H9 (cell line): ENCODE measurements around the gene KRT81. TPM values are rescaled to one million over a fixed set of nuclear protein-coding genes. Genes with fewer than 3 reads are reported as not detected.

Experiments
- DNase-seq: peaks from one replicate; pipeline ENCODE4 v3.0.0-alpha.2; 2017
- H2AFZ ChIP-seq: one replicate; pipeline ENCODE4 v1.6.1; 2013; ENCODE audit warnings: mild to moderate bottlenecking, low read length, control low read depth, moderate library complexity
- H2AK5ac ChIP-seq: 2 replicates; pipeline ENCODE4 v1.6.1; 2013; ENCODE audit warnings: low read length, control low read depth, mixed read lengths; ENCODE audit not compliant: insufficient read length
- H2BK120ac ChIP-seq: one replicate; pipeline ENCODE4 v1.6.1; 2013; ENCODE audit warnings: low read depth, mild to moderate bottlenecking, low read length, control low read depth, inconsistent platforms; ENCODE audit not compliant: poor library complexity, severe bottlenecking
- H2BK12ac ChIP-seq: 2 replicates; pipeline ENCODE4 v1.6.1; 2013; ENCODE audit warnings: low read length, control low read depth, mixed read lengths, low read depth; ENCODE audit not compliant: insufficient read length
- H2BK15ac ChIP-seq: 2 replicates; pipeline ENCODE4 v1.6.1; 2013; ENCODE audit warnings: low read depth, low read length, control low read depth
- H2BK20ac ChIP-seq: one replicate; pipeline ENCODE4 v1.6.1; 2013; ENCODE audit warnings: low read depth, mild to moderate bottlenecking, low read length, control low read depth, inconsistent platforms; ENCODE audit not compliant: poor library complexity, severe bottlenecking
- H2BK5ac ChIP-seq: 2 replicates; pipeline ENCODE4 v1.6.1; 2013; ENCODE audit warnings: low read length, control low read depth, mixed read lengths; ENCODE audit not compliant: insufficient read length
- H3K14ac ChIP-seq: 2 replicates; pipeline ENCODE4 v1.6.1; 2013; ENCODE audit warnings: low read length, control low read depth; ENCODE audit not compliant: insufficient read depth
- H3K18ac ChIP-seq: 2 replicates; pipeline ENCODE4 v1.6.1; 2013; ENCODE audit warnings: low read depth, mild to moderate bottlenecking, mixed read lengths, low read length, control low read depth; ENCODE audit not compliant: insufficient read length
- H3K23ac ChIP-seq: 2 replicates; pipeline ENCODE4 v1.6.1; 2013; ENCODE audit warnings: low read length, control low read depth, mixed read lengths, low read depth; ENCODE audit not compliant: insufficient read length
- H3K23me2 ChIP-seq: 2 replicates; pipeline ENCODE4 v1.6.1; 2013; ENCODE audit warnings: low read depth, mild to moderate bottlenecking, mixed read lengths, low read length, control low read depth; ENCODE audit not compliant: insufficient read length, poor library complexity, severe bottlenecking
- H3K27ac ChIP-seq: 2 replicates; pipeline ENCODE4 v1.5.1; 2013; ENCODE audit warnings: low read length, control low read depth, mixed read lengths, low read depth; ENCODE audit not compliant: insufficient read length
- H3K27me3 ChIP-seq: 2 replicates; pipeline ENCODE4 v1.6.1; 2013; ENCODE audit warnings: low read length, control low read depth, inconsistent platforms; ENCODE audit not compliant: insufficient read depth
- H3K4ac ChIP-seq: 2 replicates; pipeline ENCODE4 v1.6.1; 2013; ENCODE audit warnings: low read depth, mild to moderate bottlenecking, control low read depth, inconsistent platforms, low read length, moderate library complexity
- H3K4me1 ChIP-seq: 2 replicates; pipeline ENCODE4 v1.6.1; 2013; ENCODE audit warnings: low read length, control low read depth, inconsistent platforms; ENCODE audit not compliant: insufficient read depth
- H3K4me2 ChIP-seq: 2 replicates; pipeline ENCODE4 v1.6.1; 2013; ENCODE audit warnings: low read length, control low read depth, mixed read lengths; ENCODE audit not compliant: insufficient read length, insufficient read depth
- H3K56ac ChIP-seq: 2 replicates; pipeline ENCODE4 v1.6.1; 2013; ENCODE audit warnings: low read depth, mild to moderate bottlenecking, mixed read lengths, low read length, control low read depth; ENCODE audit not compliant: insufficient read length
- H3K79me1 ChIP-seq: 2 replicates; pipeline ENCODE4 v1.6.1; 2013; ENCODE audit warnings: low read depth, mild to moderate bottlenecking, moderate library complexity, low read length, control low read depth, inconsistent platforms; ENCODE audit not compliant: insufficient read depth, poor library complexity, severe bottlenecking
- H3K79me2 ChIP-seq: 2 replicates; pipeline ENCODE4 v1.6.1; 2013; ENCODE audit warnings: low read length, control low read depth, inconsistent platforms; ENCODE audit not compliant: insufficient read depth
- H3K9ac ChIP-seq: 2 replicates; pipeline ENCODE4 v1.6.1; 2013; ENCODE audit warnings: low read length, control low read depth, mixed read lengths; ENCODE audit not compliant: insufficient read length; ENCODE audit errors: extremely low read depth
- H3K9me3 ChIP-seq: one replicate; pipeline ENCODE4 v1.6.1; 2013; ENCODE audit warnings: low read depth, low read length, inconsistent platforms; ENCODE audit not compliant: control insufficient read depth
- H3T11ph ChIP-seq: one replicate; pipeline ENCODE4 v1.6.1; 2013; ENCODE audit warnings: mild to moderate bottlenecking, low read length, control low read depth, inconsistent platforms
- H4K20me1 ChIP-seq: one replicate; pipeline ENCODE4 v1.6.1; 2013; ENCODE audit not compliant: control insufficient read depth, insufficient read length, insufficient read depth
- H4K5ac ChIP-seq: 2 replicates; pipeline ENCODE4 v1.6.1; 2013; ENCODE audit warnings: low read depth, mild to moderate bottlenecking, mixed read lengths, low read length, control low read depth; ENCODE audit not compliant: insufficient read length
- H4K8ac ChIP-seq: replicated peaks from 2 replicates; pipeline ENCODE4 v1.6.1; 2013; ENCODE audit warnings: low read length, control low read depth, mixed read lengths, low read depth; ENCODE audit not compliant: insufficient read length
- H4K91ac ChIP-seq: 2 replicates; pipeline ENCODE4 v1.6.1; 2013; ENCODE audit warnings: low read depth, mild to moderate bottlenecking, moderate library complexity, mixed read lengths, low read length, control low read depth; ENCODE audit not compliant: insufficient read length
- H3K27ac Mint-ChIP-seq, 3 experiments: 2 replicates in 2 of 3; 3 replicates in 1 of 3; pipeline ENCODE4 v1.8.0; 2020 to 2021; ENCODE audit warnings: mixed read lengths in 3 of 3, mild to moderate bottlenecking in 1 of 3, moderate library complexity in 1 of 3
- H3K27me3 Mint-ChIP-seq: 2 replicates; pipeline ENCODE4 v1.8.0; 2021; ENCODE audit warnings: low read depth, mild to moderate bottlenecking, moderate library complexity, mixed read lengths
- H3K36me3 Mint-ChIP-seq, 3 experiments: 2 replicates in 2 of 3; 3 replicates in 1 of 3; pipeline ENCODE4 v1.8.0; 2020 to 2021; ENCODE audit warnings: low read depth in 3 of 3, mixed read lengths in 3 of 3; ENCODE audit not compliant: insufficient read depth in 1 of 3
- H3K4me1 Mint-ChIP-seq, 2 experiments: 2 replicates each; pipeline ENCODE4 v1.8.0; 2020; ENCODE audit warnings: mixed read lengths in 2 of 2
- H3K4me3 Mint-ChIP-seq, 2 experiments: 2 replicates in 1 of 2; 3 replicates in 1 of 2; pipeline ENCODE4 v1.8.0; 2020 to 2021; ENCODE audit warnings: mild to moderate bottlenecking in 2 of 2, mixed read lengths in 2 of 2, moderate library complexity in 1 of 2
- H3K9me3 Mint-ChIP-seq, 2 experiments: 2 replicates in 1 of 2; 3 replicates in 1 of 2; pipeline ENCODE4 v1.8.0; 2020; ENCODE audit warnings: mild to moderate bottlenecking in 2 of 2, mixed read lengths in 2 of 2, moderate library complexity in 1 of 2
- WGBS: extraction: QIAGEN DNeasy Blood & Tissue Kit; methylation state at CpG from one replicate; pipeline ENCODE4 v1.1.7; 2013; ENCODE audit warnings: missing lambda C conversion rate, low lambda C conversion rate, mixed read lengths; ENCODE audit not compliant: insufficient read length; ENCODE audit errors: extremely low coverage; 5-methylcytosine and 5-hydroxymethylcytosine counted together
- total RNA-seq: library from RNA; stranded (reverse); gene quantifications from 2 replicates; pipeline ENCODE4 v1.2.1, GENCODE V29; 2021
- TF ChIP-seq, protein P1 (sequence below): fragments of 200-600 bp; sonication (generic); conservative IDR thresholded peaks from 3 replicates; pipeline ENCODE4 v1.8.0; 2021; ENCODE audit warnings: antibody characterized with exemption, mild to moderate bottlenecking

KRT81 gene
- total RNA-seq, 1 experiment from 2014 or later: not detected

DNA sequence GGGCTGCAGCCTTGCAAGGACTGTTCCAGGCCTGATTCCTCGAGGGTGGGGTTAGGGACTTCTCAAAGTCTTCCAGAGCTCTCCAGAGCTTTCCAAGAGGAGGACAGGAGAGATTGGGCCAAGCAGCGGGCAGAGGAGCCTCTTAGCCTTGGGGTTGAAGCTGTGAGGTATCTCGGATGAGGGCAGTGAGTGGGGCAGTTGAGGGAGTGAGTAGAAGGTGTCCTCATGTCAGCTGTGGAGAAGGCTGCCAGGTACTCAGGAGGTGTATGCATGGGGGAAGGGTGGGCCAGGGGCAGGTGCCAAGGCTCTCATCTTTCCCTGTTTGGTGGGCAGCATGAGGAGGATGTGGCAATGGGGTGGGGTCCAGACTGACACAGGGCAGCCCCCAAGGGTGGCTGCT is 22.1 kb upstream of the KRT81 start:
- Histone ChIP-seq H3K4me2 (no peak overlapping the region), H4K91ac (no peak overlapping the region), H4K5ac (no peak overlapping the region), H3T11ph (no peak overlapping the region), H3K9me3 (no peaks in the 10 kb centered on the region), H3K9ac (no peak overlapping the region), H2AK5ac (no peak overlapping the region), H3K4ac (no peak overlapping the region), H3K56ac (no peak overlapping the region), H2BK15ac (no peak overlapping the region), H4K8ac (no peak overlapping the region), H3K79me2 (no peaks in the 10 kb centered on the region), H2BK120ac (no peak overlapping the region), H3K27ac (no peak overlapping the region), H4K20me1 (no peaks in the 10 kb centered on the region), H3K27me3 (no peaks in the 10 kb centered on the region; the same call in 1 of the 2 replicates), H3K23ac (no peak overlapping the region), H2BK5ac (no peak overlapping the region), H2AFZ (no peak overlapping the region), H2BK12ac (no peak overlapping the region), H3K14ac (no peak overlapping the region), H3K18ac (no peak overlapping the region), H3K4me1 (no peaks in the 10 kb centered on the region), H3K79me1 (no peaks in the 10 kb centered on the region), H3K23me2 (peaks cover 4% of the 10 kb centered on the region), H2BK20ac (no peak overlapping the region)
- Mint-ChIP-seq H3K36me3 (no peaks in the 10 kb centered on the region), H3K27me3 (peaks cover 56% of the 10 kb centered on the region), H3K9me3 (no peaks in the 10 kb centered on the region), H3K4me1 (peaks cover 5 to 6% of the 10 kb centered on the region in 2 experiments), H3K4me3 (no peak overlapping the region), H3K27ac (0 out of 7 replicates have a peak overlapping the region, but pooled peaks of 1 of the 3 experiments have one; percentile 28)
- WGBS: no CpG with 5 or more reads among the region's 3 CpGs
- DNase-seq: peak; percentile 23
- TF ChIP-seq, protein P1, sequence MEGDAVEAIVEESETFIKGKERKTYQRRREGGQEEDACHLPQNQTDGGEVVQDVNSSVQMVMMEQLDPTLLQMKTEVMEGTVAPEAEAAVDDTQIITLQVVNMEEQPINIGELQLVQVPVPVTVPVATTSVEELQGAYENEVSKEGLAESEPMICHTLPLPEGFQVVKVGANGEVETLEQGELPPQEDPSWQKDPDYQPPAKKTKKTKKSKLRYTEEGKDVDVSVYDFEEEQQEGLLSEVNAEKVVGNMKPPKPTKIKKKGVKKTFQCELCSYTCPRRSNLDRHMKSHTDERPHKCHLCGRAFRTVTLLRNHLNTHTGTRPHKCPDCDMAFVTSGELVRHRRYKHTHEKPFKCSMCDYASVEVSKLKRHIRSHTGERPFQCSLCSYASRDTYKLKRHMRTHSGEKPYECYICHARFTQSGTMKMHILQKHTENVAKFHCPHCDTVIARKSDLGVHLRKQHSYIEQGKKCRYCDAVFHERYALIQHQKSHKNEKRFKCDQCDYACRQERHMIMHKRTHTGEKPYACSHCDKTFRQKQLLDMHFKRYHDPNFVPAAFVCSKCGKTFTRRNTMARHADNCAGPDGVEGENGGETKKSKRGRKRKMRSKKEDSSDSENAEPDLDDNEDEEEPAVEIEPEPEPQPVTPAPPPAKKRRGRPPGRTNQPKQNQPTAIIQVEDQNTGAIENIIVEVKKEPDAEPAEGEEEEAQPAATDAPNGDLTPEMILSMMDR: no peak
